ENCODE results near the gene NCAM1.

Gene NCAM1

DNA sequence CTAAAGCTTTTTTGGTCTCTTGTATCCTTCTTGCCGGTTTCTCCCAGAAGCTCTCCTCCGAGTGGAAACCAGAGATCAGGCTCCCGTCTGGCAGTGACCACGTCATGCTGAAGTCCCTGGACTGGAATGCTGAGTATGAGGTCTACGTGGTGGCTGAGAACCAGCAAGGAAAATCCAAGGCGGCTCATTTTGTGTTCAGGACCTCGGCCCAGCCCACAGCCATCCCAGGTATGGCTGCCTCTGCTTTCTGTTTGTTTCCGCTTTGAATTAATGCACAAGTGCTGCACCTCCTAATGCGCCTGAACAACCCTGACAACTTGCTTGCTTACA is 298.8 kb downstream of the NCAM1 start:
- DNase-seq: no peak

- DNase-seq: no peak
These were observed 299.3 kb downstream of the NCAM1 start for GRCh38 chr11:113260541-113260940.

- no peak for DNase-seq
These were observed 300.7 kb downstream of the NCAM1 start for GRCh38 chr11:113261709-113262475.

DNA sequence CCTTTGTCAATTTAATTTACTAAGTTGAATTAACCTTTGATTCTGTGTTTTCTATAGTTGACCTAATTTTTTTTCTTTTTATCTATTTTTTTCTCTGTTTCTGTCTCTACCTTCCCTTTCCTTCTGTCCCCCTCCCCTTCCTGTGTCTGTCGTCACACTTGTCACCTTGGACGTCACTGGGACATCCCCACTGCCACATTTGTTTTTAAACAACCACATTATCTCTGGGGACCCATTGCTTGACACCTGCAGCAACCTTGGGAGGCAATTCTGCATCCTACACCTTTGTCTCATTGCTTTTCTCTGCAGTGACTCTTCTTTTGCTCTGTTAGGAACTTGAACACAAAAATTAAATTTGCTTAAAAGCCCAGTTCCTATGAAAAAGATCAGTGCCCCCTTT is 301.4 kb downstream of the NCAM1 start:
- DNase-seq: no peak

- DNase-seq: no peak
These were observed 302.4 kb downstream of the NCAM1 start for GRCh38 chr11:113263458-113264259.

GRCh38 chr11:113265362-113265761 is 304.1 kb downstream of the NCAM1 start:
- DNase-seq: no peak

DNA sequence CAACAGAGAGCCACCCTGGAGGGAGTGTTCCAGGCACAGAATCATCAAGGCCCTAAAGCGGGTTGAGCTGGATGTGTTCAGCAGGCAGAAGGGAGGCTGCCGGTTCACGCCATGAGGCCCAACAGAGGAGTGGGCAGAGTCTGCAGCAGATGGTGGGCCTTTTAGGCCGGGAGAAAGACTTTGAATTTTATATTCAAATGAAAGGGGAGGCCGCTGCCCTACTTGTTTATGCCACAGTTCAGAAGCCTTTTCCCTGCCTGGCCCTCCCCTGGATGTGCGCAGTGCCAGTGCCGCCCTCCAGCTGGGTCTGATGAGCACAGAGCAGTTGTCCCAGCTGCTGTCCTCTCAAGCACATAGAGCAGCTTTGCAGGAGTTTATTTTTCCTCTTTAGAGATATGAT is 306.3 kb downstream of the NCAM1 start:
- DNase-seq: no peak

DNA sequence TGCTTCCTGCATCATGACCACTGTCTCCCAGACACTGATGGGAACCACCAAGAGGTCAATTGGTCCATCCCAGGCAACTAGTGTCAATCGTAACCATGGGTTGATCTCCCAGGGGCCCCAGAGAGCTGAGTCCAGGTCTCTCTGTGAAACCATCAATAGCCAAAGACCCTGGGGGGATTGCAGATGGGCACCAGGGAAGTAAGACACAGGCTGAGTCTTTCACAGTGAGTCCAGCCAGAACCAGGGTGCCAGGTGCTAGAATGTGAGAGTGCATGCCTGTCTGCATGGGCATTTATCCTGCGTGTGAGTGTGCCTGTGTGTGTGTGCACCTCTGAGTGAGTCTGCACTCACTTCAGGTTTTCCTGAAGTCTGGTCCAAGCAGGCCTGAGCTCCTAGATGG is 307.9 kb downstream of the NCAM1 start:
- DNase-seq: no peak

DNA sequence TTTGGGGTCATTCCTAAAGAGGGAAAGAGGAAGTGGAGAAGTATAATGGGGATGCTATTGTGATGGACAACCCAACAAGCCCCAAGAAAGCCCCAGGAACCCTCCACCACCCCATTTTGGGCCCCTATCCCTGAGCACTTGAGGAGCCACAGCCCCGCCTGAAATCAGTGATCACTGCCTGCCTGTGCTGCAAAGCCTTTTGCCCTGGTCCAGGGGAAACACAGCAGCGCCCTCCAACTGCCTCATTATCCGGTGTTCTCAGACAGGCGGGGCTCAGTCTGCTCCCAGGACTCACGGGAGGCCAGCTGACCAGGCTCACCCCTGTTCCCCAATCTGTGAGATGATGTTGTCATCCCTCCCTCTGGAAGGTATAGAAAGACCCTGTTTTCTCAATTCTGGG is 308.4 kb downstream of the NCAM1 start:
- DNase-seq: no peak

GRCh38 chr11:113270080-113270479 is 308.9 kb downstream of the NCAM1 start:
- no peak for DNase-seq

DNA sequence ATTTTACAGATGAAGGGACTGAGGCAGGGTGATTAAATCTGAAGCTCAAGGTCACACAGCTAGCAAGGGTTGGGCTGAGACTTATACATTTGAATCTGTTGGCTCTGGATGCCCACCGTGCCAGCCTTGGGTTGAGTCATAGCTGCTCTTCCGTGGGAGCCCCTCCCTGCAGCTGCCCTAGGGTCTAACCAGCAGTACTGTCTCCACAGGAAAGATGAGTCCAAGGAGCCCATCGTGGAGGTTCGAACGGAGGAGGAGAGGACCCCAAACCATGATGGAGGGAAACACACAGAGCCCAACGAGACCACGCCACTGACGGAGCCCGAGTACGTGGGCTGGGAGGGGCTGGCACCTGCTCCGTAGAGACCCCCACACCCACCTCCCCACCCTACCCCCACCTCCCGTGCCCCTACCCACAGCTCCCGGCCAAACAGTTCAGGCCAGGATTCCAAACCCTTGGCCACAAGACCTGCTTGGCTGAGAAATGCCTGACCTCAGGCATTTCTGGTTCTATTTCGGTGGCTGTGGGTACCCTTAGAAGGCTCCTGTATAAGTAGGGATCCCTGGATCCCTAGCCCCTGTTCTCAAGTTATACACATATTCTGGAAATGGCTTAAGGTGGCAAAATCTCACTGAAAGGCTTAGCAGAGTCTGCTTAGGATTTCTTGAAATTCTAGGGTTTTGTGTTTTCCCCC is 310.5 kb downstream of the NCAM1 start:
- DNase-seq: no peak

DNA sequence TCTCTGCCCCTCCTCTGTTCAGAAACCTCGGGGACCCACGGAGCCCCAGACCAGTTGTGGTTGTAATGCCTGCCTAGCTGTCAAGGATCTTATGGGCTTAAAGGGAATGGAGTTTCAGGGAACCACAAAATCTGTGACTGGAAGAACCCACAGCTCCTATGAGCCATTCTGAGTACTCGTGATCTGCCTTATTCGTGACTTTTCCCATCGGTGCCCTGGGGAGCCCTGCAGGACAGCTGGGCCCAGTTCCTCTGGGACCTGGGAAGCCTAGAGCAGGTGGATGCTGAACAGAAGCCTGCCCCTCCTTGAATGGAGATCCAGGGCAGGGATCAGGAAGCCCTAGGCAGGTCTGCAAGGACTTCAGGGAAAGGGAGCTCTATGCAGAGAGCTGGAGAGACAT is 311.1 kb downstream of the NCAM1 start:
- no peak for DNase-seq

- DNase-seq: no peak
These were observed 311.9 kb downstream of the NCAM1 start for GRCh38 chr11:113272927-113273615.

GRCh38 chr11:113273720-113274119 is 312.5 kb downstream of the NCAM1 start:
- no peak for DNase-seq

DNA sequence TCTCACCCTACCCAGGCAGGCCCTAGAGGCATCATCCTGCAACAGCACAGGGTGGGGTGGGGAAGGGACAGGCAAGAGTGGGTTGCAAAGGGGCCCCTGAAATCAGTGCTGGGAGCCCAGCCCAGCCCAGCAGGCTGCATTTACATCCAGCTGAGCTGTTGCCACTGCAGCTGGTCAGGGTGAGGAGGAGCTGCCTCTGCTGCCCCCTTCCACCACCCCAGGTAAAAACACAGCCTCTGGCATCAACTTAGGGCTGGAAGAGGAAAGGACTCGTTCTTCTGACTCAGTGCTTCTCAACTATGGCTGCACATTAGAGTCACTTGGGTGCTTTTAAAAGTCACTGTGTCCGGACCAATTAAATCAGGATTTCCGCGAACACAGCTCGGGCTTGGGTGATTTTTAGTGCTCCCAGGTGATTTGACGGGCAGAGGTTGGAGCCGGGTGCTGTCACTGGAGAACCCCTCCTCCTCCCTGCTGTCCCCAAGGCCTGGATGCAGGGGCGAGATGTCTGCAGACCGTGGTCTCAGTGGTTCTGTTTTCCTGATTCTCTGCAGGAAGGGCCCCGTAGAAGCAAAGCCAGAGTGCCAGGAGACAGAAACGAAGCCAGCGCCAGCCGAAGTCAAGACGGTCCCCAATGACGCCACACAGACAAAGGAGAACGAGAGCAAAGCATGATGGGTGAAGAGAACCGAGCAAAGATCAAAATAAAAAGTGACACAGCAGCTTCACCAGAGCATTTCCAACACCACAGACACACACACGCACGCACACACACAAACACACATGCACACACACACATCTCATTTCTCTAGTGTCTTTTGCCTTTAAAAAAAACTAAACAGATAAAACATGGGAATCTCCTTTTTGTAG is 313.7 kb downstream of the NCAM1 start:
- no peak for DNase-seq

DNA sequence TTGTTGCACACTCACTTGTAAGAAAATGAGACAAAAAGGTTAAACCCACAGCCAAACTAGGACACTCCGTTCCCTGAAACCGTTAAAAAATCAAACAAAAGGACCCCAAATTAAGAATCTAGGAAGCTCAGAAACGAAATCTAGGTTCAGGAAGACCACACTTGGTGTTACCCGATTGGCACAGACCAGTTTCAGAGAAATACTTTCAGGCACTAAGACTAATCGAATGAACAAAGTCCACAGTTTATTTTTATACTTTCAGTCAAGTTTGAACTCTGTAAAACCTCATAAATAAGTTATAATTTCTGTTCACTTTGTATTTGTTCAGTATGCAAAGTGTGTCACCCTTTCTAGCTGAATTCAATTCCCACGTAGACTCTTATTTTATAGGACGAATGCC is 314.4 kb downstream of the NCAM1 start:
- DNase-seq: no peak

- DNase-seq: no peak
These were observed 315.2 kb downstream of the NCAM1 start for GRCh38 chr11:113276466-113276865.

GRCh38 chr11:113277907-113278306 is 316.7 kb downstream of the NCAM1 start:
- DNase-seq: no peak

DNA sequence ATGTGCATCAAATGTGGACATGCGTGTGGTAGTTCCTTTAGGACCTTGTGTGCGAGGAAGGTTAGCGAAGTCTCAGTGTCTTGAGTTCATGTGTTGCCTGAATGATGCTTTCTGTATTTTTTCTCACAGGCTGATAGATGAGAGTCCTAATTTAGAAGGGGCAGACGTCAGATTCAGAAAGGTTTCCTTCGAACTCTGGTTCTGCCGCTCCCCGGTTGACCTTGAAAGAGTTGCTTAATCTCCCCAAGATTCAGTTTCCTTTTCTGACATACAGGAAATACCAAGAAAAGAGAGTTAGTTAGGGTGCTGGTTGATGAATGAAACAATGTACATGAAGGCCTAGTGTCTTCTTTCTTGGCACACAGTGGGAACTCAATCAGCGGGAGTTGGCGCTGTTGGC is 317.3 kb downstream of the NCAM1 start:
- DNase-seq: no peak

DNA sequence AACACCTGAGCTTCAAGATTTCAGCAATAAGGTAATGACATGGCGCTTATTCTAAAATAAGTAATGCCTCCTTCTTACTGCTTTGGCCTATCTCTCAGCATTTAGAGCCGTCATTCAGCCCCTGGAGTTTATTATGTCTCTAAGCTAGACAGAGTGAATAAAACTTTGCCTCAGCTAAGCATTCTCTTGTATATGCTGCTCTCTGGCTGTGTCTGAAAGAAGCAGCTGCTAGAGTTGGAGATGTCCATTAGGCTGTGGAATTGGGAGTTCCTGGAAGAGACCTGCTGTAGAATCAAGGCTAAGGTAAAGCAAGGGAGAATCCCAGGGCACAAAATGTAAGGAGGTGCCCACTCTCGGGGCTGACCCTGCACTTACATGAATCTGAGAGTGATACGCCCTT is 317.7 kb downstream of the NCAM1 start:
- no peak for DNase-seq

GRCh38 chr11:113279591-113279990 is 318.4 kb downstream of the NCAM1 start:
- DNase-seq: no peak

GRCh38 chr11:113281052-113281725 is 320.0 kb downstream of the NCAM1 start:
- DNase-seq: no peak

All from CD4-positive, alpha-beta T cell treated with Interleukin-1 beta for 1 hour (primary cell).